Memory B cell (primary cell): ENCODE results near the gene CTAGE6.
"Not testable (repeated sequence)": the region's sequence is repeated elsewhere in the genome, so short reads cannot be mapped to it uniquely, and the experiment has no call there.

Experiments
- ATAC-seq: fragments of 150-1000 bp; cut with Tn5 transposase; 2 replicates; pipeline ENCODE4 v1.10.0; 2021; ENCODE audit warnings: low read depth, mild to moderate bottlenecking, moderate library complexity
- DNase-seq, 2 donors: peaks; one replicate each; pipeline ENCODE4 v3.0.0; 2022; ENCODE audit warnings: low spot score in 2 of 2
- H3K27ac Mint-ChIP-seq: one replicate; pipeline ENCODE4 v1.8.0; 2022; ENCODE audit warnings: mild to moderate bottlenecking, moderate library complexity, mixed read lengths
- H3K27me3 Mint-ChIP-seq: one replicate; pipeline ENCODE4 v1.8.0; 2022; ENCODE audit warnings: mixed read lengths
- H3K36me3 Mint-ChIP-seq: one replicate; pipeline ENCODE4 v1.8.0; 2022; ENCODE audit warnings: mild to moderate bottlenecking, mixed read lengths
- H3K4me1 Mint-ChIP-seq: one replicate; pipeline ENCODE4 v1.8.0; 2022; ENCODE audit warnings: mixed read lengths
- H3K4me3 Mint-ChIP-seq: one replicate; pipeline ENCODE4 v1.8.0; 2022; ENCODE audit warnings: mild to moderate bottlenecking, moderate library complexity, mixed read lengths
- H3K9me3 Mint-ChIP-seq: one replicate; pipeline ENCODE4 v1.8.0; 2022; ENCODE audit warnings: mixed read lengths

Gene CTAGE6

DNA sequence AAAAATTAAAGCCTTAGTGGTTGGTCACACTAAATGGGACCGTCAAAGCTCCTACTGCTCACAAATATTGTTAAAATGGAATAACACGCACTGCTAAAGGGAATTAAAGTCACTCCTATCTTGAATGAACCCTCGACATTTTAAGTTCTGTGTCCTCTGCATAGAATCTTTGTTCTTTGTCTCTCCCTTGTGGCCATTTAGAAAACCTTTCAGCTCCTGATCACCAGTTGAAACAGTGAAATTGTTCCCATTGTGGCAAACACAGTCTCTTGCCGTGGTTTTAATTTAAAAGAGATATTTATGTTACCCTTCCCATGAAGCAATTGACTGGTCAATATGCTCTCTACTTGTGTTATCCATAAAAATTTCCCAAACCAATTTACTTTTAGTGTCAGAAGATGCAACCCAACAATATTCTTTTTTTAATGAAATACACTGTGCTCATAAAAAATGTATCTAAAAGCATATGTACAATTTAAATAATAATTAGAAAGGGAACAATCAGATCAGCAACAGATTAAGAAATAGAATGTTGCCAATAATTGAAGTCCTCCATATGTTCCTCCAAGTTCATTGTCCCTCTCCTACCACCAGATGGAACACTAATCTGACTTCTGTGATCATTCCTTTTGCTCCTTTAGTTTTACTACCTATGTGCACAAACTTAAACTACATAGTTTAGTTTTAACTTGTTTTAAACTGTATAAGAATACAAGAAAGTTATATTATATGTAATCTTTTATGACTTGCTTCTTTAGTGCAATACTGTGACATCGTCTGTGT lies 20.3 kb downstream of the CTAGE6 start:
- not testable (repeated sequence) for H3K27ac Mint-ChIP-seq, H3K9me3 Mint-ChIP-seq, H3K4me1 Mint-ChIP-seq, DNase-seq, H3K4me3 Mint-ChIP-seq, H3K36me3 Mint-ChIP-seq, H3K27me3 Mint-ChIP-seq
- peak; percentile 75 for ATAC-seq

DNA sequence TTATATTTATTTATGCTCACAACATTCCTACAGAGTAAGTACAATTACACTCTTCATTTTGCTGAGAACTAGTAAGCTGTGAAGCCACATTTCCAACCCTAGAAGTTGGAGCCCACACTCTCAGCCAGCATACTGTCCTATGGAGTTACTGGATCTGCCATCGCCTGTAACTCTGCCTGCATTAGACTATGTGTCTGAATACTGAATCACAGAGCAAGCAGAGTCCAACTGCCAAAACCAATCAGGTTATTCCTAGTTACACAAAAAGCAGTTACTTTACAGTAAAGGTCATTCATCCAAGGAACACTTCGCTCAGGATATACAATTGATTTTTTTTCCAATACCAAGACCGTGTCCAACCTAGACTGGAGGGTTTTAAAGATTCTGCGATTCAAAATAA lies 21.5 kb downstream of the CTAGE6 start:
- no peak for ATAC-seq

DNA sequence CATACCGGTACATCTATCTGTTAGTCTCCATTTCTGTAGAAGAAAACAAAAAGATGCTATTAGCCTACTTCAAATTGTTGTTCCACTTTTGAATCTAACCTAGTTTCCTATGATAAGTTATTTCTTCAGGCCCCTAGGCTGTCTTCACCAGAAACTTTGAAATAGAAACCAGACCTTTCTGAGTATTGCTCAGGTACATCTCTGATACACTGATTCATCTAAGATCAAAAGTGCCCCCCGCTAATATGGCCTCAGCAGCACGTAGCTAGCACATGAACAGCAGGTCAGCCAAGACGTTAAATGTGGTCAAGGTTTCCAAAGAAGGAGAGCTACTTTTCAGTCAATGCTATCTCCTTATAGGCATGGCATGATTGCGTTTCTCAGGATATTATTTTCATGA lies 23.6 kb downstream of the CTAGE6 start:
- DNase-seq: no peak

More for the DNA sequence above, 21.5 kb downstream of the CTAGE6 start:
- Mint-ChIP-seq H3K27ac (no peak overlapping the region), H3K4me3 (no peak overlapping the region), H3K9me3 (no peaks in the 10 kb centered on the region), H3K27me3 (no peaks in the 10 kb centered on the region), H3K36me3 (no peaks in the 10 kb centered on the region), H3K4me1 (no peaks in the 10 kb centered on the region)
- no peak for DNase-seq

DNA sequence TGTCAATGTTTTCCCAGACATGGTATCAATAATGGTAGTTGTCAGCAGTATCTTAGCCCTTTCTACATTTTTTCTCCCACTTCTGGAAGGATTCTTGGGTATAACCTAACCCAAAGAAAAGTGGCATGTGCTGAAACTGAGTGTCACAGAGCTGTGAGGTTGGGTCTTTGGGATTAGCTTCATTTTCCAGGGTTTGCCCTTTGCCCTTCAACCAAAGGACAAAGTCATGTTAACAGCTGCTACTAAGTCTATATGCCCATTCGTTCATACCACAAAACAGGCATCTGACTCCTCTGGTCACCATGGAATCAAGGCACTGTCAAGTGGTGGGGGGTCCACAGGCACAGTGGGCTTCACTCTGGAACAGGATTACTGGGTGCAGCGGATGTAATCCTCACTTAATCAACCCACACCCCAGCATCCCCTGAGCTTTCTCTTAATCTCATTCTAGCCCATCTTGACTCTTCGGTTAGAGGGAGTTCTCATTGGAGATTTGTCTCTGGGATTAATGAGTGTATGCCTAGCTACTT lies 29.1 kb downstream of the CTAGE6 start:
- H3K4me3 Mint-ChIP-seq: no peak overlapping the region

More for the DNA sequence above, 23.6 kb downstream of the CTAGE6 start:
- Mint-ChIP-seq H3K36me3 (peaks cover 5% of the 10 kb centered on the region), H3K9me3 (no peaks in the 10 kb centered on the region), H3K4me3 (no peak overlapping the region), H3K27me3 (no peaks in the 10 kb centered on the region), H3K4me1 (no peaks in the 10 kb centered on the region), H3K27ac (no peak overlapping the region)
- no peak for ATAC-seq

GRCh38 chr7:143727561-143727960 lies 29.9 kb downstream of the CTAGE6 start:
- H3K36me3 Mint-ChIP-seq: peaks cover 12% of the 10 kb centered on the region
- H3K27ac Mint-ChIP-seq: not testable (repeated sequence)
- peak; percentile 54 for ATAC-seq

More for the DNA sequence above, 29.1 kb downstream of the CTAGE6 start:
- Mint-ChIP-seq H3K4me1 (no peaks in the 10 kb centered on the region), H3K27ac (no peak overlapping the region), H3K36me3 (peaks cover 12% of the 10 kb centered on the region), H3K9me3 (no peaks in the 10 kb centered on the region), H3K27me3 (no peaks in the 10 kb centered on the region)
- ATAC-seq (no peak), DNase-seq (no peak)

GRCh38 chr7:143726143-143726542 lies 31.4 kb downstream of the CTAGE6 start:
- H3K36me3 Mint-ChIP-seq: peaks cover 12% of the 10 kb centered on the region
- ATAC-seq, H3K27ac Mint-ChIP-seq, H3K4me3 Mint-ChIP-seq, H3K9me3 Mint-ChIP-seq, DNase-seq, H3K27me3 Mint-ChIP-seq, H3K4me1 Mint-ChIP-seq: not testable (repeated sequence)

More at GRCh38 chr7:143727561-143727960, 29.9 kb downstream of the CTAGE6 start:
- not testable (repeated sequence) for H3K4me3 Mint-ChIP-seq, H3K27me3 Mint-ChIP-seq, DNase-seq, H3K4me1 Mint-ChIP-seq, H3K9me3 Mint-ChIP-seq

- not testable (repeated sequence) for H3K4me3 Mint-ChIP-seq, ATAC-seq, H3K36me3 Mint-ChIP-seq, H3K27me3 Mint-ChIP-seq, H3K9me3 Mint-ChIP-seq, H3K27ac Mint-ChIP-seq, DNase-seq, H3K4me1 Mint-ChIP-seq
These were observed 37.2 kb downstream of the CTAGE6 start for GRCh38 chr7:143720335-143720734.

DNA sequence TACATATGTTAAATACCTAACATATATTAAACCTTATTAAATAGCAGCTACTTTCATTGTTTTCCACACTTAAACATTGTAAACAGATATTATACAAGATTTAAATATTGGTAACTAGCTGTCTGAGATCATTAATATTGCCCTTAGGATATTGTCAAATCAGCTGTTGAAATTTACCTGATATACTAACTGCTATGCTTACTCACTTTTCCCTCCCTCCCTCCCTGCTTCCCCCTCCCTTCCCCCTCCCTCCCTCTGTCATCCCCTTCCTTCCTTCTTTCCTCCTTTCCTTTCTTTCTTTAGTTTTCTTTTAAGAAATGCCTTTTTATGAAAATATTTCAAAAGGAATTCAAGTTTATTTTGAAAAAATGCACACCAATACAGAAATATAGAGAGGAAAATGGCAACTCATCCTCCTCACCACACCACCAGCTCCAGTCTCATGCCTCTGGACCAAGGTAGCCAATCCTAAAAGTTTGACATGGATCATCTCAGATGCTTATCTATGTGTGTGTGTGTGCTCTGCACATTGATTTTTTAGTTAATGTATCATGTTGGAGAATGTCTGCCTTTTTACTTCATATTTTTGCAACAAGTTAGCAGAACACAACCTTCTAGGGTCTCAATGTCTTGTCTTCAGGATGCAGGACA lies 41.8 kb downstream of the CTAGE6 start:
- not testable (repeated sequence) for H3K4me3 Mint-ChIP-seq, H3K27me3 Mint-ChIP-seq, DNase-seq, H3K9me3 Mint-ChIP-seq, ATAC-seq, H3K27ac Mint-ChIP-seq, H3K4me1 Mint-ChIP-seq, H3K36me3 Mint-ChIP-seq

DNA sequence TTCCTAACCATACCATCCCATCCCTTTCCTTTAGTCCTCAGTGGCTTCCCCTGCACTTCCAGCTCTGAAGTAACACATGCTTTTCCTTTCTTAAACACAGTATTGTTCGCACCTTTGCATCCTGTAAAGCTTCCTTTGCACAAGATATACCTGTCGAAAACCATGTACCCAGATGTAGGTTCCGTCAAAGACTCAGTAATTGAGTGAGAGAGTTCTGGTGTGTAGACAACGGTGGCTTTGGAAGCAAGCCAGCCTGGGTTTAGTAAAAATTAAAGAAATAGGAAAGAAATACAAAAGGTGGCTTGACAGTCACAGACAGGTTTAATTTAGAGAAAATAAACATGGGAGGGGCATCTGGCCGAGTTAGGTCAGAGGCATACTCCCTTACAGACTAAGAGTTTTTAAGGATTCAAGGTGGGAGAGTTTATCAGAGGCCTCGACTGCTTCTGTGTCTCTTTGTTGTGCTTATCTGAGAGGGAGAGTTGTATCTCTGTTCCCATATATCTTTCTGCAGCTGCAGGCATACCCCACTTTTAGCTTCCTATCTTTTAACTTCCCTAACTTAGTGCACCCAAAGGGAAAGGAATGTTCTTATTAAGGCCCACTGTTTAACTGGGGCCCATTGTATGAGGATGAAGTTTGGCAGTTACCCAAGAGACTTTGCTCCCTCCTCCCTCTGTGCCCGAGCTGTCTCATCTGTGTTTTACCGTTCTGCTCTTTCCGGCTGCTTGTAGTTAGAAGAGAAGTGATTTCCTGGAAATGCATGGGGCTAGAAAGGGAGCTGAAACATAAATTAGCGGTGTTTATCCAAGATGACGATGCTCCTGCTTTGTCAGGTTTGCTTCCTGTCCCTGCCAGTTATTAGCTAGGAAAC lies 42.7 kb downstream of the CTAGE6 start:
- H3K4me3 Mint-ChIP-seq, DNase-seq, H3K27ac Mint-ChIP-seq, ATAC-seq, H3K27me3 Mint-ChIP-seq, H3K36me3 Mint-ChIP-seq, H3K4me1 Mint-ChIP-seq, H3K9me3 Mint-ChIP-seq: not testable (repeated sequence)

GRCh38 chr7:143712381-143712780 lies 45.1 kb downstream of the CTAGE6 start:
- not testable (repeated sequence) for H3K9me3 Mint-ChIP-seq, H3K4me1 Mint-ChIP-seq, H3K27me3 Mint-ChIP-seq, DNase-seq, ATAC-seq, H3K36me3 Mint-ChIP-seq, H3K27ac Mint-ChIP-seq, H3K4me3 Mint-ChIP-seq

GRCh38 chr7:143711727-143712324 lies 45.7 kb downstream of the CTAGE6 start:
- not testable (repeated sequence) for H3K4me1 Mint-ChIP-seq, H3K4me3 Mint-ChIP-seq, H3K36me3 Mint-ChIP-seq, H3K27ac Mint-ChIP-seq, H3K9me3 Mint-ChIP-seq, H3K27me3 Mint-ChIP-seq, ATAC-seq, DNase-seq

GRCh38 chr7:143709895-143710294 lies 47.6 kb downstream of the CTAGE6 start:
- H3K9me3 Mint-ChIP-seq, DNase-seq, H3K4me3 Mint-ChIP-seq, ATAC-seq, H3K36me3 Mint-ChIP-seq, H3K4me1 Mint-ChIP-seq, H3K27me3 Mint-ChIP-seq, H3K27ac Mint-ChIP-seq: not testable (repeated sequence)
